ENCODE measurements around the gene ENTPD1.
"Not testable (repeated sequence)": the region's sequence is repeated elsewhere in the genome, so short reads cannot be mapped to it uniquely, and the experiment has no call there.

The ENTPD1 gene, protein sequence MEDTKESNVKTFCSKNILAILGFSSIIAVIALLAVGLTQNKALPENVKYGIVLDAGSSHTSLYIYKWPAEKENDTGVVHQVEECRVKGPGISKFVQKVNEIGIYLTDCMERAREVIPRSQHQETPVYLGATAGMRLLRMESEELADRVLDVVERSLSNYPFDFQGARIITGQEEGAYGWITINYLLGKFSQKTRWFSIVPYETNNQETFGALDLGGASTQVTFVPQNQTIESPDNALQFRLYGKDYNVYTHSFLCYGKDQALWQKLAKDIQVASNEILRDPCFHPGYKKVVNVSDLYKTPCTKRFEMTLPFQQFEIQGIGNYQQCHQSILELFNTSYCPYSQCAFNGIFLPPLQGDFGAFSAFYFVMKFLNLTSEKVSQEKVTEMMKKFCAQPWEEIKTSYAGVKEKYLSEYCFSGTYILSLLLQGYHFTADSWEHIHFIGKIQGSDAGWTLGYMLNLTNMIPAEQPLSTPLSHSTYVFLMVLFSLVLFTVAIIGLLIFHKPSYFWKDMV

DNA sequence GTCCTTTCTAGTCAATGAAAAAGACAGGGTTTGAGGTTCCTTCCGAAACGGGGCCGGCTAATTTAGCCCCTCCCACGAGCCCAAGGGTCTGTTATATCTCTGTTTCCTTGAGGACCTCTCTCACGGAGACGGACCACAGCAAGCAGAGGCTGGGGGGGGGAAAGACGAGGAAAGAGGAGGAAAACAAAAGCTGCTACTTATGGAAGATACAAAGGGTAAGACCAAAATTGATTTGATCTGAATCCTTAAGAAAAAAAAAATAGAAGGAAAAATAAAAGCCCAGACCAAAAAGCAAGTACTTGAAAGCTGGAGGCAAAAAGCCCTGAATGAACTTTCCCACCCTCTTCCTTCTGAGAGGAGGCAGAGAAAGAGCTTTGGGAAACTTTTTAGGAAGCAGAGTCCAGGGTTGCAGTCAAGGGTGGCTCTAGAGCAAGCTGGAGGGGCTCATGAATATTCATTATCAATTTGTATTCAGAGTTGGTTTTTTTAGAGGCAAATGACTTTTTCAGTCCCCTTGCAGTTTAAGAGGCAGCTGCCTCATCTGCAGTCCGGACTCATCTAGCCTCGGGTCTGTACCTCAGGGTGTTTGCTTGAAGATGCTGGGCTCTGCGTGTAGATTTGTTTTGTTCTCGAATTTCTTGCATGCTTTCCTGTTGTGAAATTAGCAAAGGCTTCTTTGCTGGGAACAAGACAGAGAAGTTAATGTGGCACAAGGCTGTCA lies at the start of gene ENTPD1:
Gene ENTPD1, plus strand, starts transcription at position 123 of the 721 bp plus-strand sequence. Its CDS starts 77 bp downstream, at position 200.
- DNase-seq (ENCODE audit: low spot score) = peak; percentile 47

DNA sequence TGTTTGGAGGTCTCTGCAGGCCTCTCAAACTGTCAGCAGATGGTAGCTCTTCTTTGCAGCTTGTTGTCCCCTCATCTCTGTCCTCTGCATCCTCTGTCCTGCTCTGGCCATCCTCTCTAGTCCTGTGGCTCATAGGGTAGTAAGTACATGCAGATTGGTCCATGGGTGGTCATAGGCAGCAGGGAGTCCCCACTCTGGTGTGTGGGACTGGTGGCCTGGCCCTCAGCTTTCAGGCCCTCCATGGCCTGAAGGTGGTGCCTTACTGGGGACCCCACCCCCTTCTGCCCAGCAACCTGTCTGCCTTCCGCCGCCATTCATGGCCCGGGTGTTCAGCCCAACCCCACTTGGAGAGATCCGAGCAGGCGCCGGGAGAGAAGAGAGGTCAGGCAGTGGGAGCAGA lies 49.4 kb upstream of the ENTPD1 start:
- DNase-seq (ENCODE audit: low spot score) = no peak

DNA sequence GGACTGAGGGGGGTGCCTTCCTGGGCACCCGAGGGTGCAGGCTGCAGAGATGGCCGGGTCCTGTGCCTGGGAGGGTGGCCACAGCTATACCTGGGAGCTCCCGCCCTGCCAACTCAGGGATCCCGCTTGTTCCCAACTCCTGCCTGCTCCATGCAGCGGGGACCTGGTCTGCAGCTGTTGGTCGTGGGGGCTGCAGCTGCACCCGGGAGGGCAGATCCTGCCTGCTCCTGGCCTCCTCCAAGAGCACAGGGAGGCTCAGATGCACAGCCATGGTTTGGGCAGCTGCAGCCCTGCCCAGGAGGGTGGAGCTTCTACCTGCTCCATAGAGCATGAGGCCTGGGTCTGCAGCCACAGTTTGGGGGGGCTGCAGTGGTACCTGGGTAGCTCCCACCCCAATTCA lies 49.0 kb upstream of the ENTPD1 start:
- no peak for DNase-seq (ENCODE audit: low spot score)

DNA sequence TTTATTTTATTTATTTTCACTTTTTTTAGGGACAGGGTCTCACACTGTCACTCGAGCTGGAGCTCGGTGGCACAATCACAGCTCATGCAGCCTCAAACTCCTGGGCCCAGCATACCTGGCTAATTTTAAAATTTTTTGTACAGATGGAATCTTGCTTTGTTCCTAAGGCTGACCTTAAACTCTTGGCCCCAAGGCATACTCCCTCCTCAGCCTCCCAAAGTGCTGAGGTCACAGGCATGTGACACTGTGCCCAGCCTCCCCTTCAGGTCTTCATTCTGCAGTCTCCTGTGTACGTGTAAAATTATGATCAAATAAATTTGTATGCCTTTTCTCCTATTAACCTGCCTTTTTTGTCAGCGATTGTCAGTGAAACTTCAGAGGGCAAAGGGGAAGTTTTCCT lies 44.5 kb upstream of the ENTPD1 start:
- DNase-seq (ENCODE audit: low spot score) = no peak

DNA sequence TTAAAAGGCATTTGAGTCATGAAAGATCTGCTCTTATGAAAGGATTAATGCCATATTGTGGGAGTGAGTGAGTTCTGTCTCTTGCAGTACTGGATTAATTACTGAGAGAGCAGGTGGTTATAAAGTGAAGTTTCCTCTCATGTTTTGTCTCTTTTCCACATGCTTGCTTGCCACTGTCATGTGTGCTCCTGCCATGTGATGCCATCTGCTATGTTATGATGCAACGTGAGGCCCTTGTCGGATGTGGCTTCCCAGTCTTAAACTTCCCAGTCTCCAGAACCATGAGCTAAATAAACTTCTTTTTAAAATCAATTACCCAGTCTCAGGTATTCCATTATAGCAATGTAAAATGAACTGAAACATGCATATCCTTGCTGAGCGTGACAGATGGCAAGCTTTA lies 39.5 kb upstream of the ENTPD1 start:
- DNase-seq (ENCODE audit: low spot score) = no peak

DNA sequence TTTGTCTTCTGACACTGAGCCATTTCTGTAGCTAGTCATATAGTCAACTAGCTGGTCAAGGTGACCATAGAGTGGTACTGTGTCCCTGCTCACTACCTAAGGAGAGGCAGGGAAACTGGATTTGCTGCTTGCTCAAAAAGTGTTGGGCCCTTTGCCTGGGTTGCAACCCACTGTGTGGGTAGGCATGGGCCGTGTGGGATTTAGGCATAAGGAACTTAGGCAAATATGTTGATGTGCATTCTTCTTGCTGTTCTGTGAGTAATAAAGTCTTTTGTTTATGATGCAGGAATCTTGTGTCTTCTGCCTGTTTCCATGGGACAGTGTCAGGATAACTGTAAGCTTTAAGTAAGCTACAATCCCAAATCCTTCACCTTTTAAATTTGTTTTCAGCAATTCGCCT lies 39.1 kb upstream of the ENTPD1 start:
- no peak for DNase-seq (ENCODE audit: low spot score)

DNA sequence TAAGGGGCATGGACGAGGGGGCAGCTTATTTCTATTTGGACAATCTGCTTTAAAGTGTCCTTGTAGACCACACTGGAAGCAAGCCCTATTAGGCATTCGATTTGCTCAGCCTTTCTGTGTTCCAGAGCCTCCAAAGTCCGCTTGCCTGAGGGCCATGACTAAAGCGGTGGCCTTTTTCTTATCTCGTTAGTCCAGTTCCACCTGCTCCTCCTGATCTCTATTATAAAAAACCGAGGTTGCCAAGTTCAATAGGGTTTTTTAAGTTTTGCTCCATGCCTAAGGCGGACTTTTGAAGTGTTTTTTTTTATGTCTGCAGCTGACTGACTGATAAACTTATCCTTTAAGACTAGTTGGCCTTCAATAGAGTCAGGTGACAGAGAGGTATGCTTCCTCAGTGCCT lies 35.2 kb upstream of the ENTPD1 start:
- DNase-seq (ENCODE audit: low spot score) = not testable (repeated sequence)

DNA sequence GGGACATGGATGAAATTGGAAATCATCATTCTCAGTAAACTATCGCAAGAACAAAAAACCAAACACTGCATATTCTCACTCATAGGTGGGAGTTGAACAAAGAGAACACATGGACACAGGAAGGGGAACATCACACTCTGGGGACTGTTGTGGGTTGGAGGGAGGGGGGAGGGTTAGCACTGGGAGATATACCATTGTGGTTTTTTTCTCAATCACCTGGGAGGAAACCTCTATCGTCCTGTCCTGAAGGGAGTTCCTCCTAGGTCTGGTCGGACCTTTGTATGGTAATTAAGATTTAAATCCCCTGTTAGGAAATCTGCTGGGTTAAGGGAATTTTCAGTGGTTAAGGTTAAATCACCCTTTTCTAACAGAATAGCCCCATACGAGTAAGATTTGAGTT lies 33.5 kb upstream of the ENTPD1 start:
- not testable (repeated sequence) for DNase-seq (ENCODE audit: low spot score)

DNA sequence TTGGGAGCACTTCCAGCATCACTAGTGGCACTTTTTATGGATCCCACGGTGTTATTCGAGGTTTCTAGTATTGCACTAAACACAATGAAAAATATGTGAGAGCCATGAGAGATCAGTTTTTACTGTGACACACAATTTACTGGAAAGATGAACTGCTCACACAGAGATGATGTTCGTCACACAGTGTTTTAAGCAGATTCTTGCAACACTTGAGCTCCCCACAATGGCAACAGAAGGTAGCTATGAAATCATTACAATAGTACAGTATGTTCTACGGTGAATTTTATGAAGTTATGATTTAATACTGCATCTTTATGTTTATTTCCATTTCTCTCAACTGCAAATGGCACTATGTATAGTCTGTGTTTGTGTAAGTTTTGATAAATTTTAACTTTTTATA lies 27.4 kb upstream of the ENTPD1 start:
- DNase-seq (ENCODE audit: low spot score) = no peak

DNA sequence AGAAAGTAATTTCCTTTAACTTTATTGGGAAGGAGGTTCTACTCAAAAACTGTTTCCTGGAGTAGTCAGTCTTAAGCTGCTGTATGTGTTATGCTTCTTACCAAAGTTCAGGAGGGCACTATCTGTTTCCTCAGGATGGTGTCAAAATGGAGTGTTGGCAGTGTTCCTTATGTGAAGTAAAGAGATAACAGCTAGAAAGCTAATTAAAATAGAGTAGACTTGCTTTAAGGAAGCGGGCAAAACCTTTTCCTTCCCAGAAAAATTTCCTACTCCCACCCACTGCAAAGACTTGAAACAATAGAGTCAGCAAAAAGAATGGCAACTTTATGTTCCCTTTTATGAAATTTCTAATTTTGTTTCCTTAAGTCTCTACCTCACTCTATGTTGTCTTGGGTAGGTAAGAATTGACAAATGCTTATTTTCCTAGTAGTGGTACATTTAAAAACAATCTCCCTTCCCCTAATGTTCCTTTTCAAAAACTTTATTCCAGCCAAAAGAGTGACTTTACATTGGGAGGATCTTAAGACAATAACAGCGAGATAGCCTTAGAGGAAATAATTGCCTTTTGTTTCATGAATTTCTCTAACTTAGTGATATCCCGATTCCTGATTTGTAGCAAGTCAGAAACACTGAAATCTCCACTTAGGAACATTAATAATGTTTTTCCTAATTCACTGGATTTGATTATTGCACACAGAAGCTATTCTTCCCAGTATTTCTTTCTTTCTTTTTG lies 26.5 kb upstream of the ENTPD1 start:
- DNase-seq (ENCODE audit: low spot score) = no peak

DNA sequence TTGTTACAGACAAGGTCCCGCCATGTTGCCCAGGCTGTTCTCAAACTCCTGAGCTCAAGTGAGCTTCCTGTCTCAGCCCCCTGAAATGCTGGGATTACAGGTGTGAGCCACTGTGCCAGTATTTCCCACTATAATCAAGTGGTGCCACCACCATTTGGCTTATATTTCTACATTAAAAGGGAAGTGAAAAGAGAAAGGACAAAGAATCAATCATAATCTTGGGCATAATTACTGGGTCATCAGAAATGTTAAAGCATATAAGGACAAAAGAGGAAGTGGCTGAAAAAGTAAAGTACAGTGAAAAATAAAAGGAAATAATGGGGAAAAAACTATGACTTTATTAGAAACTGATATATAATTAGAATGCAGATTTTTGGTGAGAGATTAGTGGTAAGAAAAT lies 25.7 kb upstream of the ENTPD1 start:
- DNase-seq (ENCODE audit: low spot score) = no peak

DNA sequence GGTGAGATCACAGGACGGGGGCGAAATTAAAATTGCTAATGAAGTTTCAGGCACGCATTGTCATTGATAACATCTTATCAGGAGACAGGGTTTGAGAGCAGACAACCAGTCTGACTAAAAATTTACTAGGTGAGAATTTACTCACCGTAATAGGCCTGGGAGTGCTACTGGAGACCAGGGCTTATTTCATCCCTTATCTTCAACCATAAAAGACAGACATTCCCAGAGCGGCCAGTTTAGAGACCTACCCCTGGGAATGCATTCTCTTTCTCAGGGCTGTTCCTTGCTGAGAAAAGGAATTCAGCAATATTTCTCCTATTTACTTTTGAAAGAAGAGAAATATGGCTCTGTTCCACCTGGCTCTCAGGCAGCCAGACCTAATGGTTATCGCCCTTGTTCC lies 23.1 kb upstream of the ENTPD1 start:
- not testable (repeated sequence) for DNase-seq (ENCODE audit: low spot score)

DNA sequence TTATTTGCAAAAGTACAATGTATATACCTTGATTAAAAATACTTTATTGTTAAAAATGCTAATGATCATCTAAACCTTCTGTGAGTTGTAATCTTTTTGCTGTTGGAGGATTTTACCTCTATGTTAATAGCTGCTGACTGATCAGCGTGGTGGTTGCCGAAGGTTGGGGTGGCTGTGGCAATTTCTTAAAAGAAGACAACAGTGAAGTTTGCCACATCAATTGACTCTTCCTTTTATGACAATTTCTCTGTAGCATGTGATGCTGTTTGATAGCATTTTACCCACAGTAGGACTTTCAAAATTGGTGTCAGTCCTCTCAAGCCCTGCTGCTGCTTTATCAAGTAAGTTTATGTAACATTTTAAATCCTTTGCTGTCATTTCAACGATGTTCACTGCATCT lies 16.9 kb upstream of the ENTPD1 start:
- no peak for DNase-seq (ENCODE audit: low spot score)

DNA sequence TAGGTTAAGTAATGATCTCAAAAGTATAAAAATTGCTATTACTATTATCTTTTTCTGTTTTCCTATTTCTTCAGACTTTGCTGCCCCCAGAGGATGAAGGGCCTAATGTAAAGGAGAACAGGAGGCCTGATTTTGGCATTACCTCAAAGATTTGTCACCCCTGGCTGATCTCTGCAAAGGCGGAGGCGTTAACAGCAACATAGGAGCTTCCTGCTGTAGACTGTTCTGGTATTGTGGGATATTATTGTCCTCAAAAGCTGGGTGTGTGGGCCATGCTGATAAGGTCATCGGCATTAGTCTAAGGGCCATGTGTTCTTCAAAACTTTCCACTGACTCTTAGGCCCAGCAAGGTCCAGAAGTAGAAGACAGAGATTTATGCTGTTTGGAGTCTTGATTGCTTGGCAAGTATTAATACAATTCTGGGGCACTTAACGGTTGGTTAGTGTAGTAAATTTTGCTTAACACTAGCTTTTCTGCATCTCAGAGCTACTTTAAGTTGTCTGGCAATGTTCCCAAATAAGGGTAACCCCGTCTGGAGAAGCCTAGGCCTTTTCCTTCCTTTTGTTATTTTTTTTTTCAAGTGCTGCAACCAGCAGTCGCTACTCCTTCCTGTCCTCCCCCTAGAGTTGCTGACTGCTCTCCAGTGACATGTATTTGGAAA lies 14.0 kb upstream of the ENTPD1 start:
- no peak for DNase-seq (ENCODE audit: low spot score)

DNA sequence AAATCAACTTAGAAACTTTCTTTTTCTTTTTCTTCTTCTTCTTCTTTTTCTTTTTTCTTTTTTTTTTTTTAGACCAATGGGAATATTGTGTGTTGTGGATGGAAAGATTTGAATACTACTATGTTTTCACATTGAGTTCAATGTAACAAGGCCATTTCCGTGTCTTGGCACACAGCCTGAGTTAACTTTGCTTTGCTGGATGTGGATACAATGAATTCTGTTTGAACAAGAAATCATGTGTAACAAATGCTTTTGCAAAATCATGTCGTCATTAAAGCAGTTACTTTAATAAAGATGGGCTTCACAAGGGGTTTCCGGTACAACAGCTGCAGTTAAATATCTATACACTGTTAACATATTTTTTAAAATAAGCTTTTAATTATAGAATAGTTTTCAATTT lies 13.5 kb upstream of the ENTPD1 start:
- DNase-seq (ENCODE audit: low spot score) = no peak

DNA sequence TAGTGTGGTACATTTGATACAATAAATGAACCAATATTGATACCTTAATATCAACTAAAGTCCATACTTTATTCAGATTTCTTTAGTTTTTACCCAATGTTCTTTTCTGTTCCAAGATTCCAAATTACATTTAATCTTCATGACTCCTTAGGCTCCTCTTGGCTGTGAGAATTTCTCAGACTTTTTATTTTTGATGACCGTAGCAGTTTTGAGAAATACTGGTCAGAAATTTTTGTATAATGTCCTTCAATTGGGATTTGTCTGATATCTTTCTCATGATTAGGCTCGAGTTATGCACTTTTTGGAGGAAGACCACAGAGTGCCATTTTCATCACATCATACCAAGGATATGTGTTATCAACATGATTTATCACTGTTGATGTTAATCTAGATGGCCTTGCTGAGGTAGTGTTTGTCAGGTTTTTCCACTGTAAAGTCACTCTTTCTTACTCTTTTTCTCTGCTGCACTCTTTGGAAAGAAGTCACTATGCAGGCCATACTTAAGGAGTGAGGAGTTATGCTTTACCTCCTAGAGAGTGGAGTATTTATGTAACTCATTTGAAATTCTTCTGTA lies 12.9 kb upstream of the ENTPD1 start:
- no peak for DNase-seq (ENCODE audit: low spot score)

DNA sequence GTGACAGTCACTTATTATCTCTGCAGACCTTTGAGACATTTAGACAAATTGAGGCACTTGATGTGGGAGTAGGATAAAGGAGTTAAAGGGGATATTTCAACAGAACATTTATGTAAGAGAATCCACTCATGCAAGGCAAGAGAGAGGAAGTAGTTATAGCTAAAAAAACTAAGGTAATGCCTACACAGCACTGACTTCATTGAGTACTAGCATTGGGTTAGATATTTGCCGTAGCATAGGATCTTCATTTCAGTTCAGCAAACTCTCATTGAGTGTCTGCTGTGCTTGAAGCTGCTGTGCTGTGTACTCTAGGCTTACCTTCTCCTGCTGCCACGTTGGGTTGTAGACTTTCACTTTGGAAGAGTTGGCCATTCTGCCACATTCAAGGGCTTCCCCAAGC lies 10.5 kb upstream of the ENTPD1 start:
- DNase-seq (ENCODE audit: low spot score) = no peak

DNA sequence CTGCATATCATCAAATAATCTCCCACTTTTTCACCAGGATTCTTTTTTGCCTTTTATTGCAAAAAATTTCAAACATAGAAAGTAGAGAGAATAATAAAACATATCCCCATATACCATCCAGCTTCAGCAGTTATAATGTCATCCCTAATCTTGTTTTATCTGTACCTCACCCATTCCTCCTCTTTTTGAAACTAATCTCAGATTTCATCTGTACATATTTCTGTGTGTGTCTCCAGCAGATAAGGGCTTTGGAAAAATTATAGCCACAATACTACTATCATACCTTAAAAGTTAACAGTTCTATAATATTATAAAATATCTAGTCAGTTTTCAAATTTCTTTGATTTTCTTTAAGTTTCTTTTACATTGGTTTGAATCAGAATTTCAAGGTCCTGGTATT lies 7.6 kb upstream of the ENTPD1 start:
- no peak for DNase-seq (ENCODE audit: low spot score)

DNA sequence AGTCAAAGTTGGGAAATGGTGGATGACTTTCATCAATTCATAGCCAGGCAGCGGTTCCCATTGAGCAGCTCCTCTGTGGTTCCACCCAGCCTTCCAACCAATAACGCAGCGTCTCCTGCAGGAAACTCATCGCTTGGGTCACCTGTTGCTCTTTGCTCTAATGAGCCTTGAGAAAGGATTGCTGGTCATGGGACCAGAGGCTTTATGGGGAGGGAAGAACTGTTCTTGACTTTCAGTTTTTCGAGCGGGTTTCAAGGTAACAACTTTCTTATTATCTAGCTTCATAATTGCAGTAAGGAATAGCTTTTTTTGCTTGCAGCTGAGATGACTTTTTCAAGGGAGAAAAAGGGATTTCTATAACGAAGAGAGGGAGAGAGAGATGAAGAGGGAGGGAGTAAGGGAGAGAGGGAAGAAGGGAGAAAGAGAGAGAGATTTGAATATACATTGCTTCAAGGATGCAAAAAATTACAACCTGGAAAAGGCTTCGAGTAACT lies 405 bp upstream of the ENTPD1 start:
- DNase-seq (ENCODE audit: low spot score) = no peak

DNA sequence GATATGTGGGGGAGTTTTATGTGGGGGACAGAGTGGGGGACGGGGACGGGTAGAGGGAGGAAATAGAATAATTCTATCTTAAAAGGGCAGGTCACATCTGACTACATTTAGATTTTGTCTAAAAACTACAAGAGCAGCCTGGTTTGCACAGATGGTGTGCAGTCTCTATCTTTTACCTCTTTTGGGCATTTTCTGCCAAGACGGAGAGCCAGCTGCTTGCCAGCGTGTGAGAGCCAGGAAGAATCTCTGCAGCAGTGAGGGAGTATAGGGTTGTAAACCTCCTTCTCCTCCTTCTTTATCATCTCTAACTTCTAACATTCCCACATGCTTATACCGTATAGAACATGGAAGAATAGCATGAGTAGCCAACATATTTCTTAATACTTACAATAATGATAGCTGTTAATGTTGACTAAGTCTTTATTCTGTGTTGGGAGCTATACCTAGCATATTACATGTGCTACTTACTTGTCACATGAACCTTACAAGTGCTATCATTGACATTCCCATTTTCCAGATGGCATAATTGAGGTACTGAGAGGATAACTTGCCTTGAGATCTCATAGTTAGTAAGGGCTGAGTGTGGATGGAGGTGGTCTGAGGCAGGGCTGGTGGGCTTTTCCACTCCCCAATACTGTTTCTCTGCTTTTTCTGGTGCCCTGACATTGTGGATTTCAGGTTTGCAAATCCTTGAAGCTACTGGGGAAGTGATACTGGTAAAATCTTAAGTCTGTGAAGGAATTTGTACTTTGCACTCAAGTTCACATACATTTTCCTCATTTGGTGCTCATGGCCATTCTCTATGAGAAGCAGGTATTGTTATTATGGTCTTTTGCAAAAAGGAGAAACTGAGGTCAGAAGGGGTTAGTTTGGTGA lies 1.1 kb downstream of the ENTPD1 start:
- no peak for DNase-seq (ENCODE audit: low spot score)

Measured in AG08396 (cell line).